GF-D8 (cell line): ENCODE results near the gene WSB1.
"Not testable (repeated sequence)": the region's sequence is repeated elsewhere in the genome, so short reads cannot be mapped to it uniquely, and the experiment has no call there.

Experiments used
- DNase-seq: peaks from one replicate; lab custom pipeline; 2025; lab: John Stamatoyannopoulos, UW

The WSB1 gene

GRCh38 chr17:27315796-27316465 lies 22.0 kb downstream of the WSB1 start:
- no peak for DNase-seq

- DNase-seq, result no peak
These were observed 24.3 kb downstream of the WSB1 start for GRCh38 chr17:27318228-27318627.

GRCh38 chr17:27318633-27319032 lies 24.7 kb downstream of the WSB1 start:
- no peak for DNase-seq

- DNase-seq, result no peak
These were observed 25.8 kb downstream of the WSB1 start for GRCh38 chr17:27319541-27320221.

- no peak for DNase-seq
These were observed 26.3 kb downstream of the WSB1 start for GRCh38 chr17:27320222-27320560.

GRCh38 chr17:27321372-27321771 lies 27.5 kb downstream of the WSB1 start:
- DNase-seq, result no peak

GRCh38 chr17:27322026-27322425 lies 28.1 kb downstream of the WSB1 start:
- no peak for DNase-seq

- no peak for DNase-seq
These were observed 29.0 kb downstream of the WSB1 start for GRCh38 chr17:27322690-27323508.

- DNase-seq, result no peak
These were observed 29.8 kb downstream of the WSB1 start for GRCh38 chr17:27323538-27324215.

- DNase-seq, result no peak
These were observed 30.9 kb downstream of the WSB1 start for GRCh38 chr17:27324771-27325339.

- no peak for DNase-seq
These were observed 32.1 kb downstream of the WSB1 start for GRCh38 chr17:27326051-27326450.

- DNase-seq, result no peak
These were observed 32.7 kb downstream of the WSB1 start for GRCh38 chr17:27326585-27326984.

- no peak for DNase-seq
These were observed 33.5 kb downstream of the WSB1 start for GRCh38 chr17:27327397-27327796.

GRCh38 chr17:27327871-27328270 lies 34.0 kb downstream of the WSB1 start:
- no peak for DNase-seq

- not testable (repeated sequence) for DNase-seq
These were observed 34.8 kb downstream of the WSB1 start for GRCh38 chr17:27328686-27329085.

GRCh38 chr17:27329146-27329805 lies 35.4 kb downstream of the WSB1 start:
- no peak for DNase-seq

- no peak for DNase-seq
These were observed 38.1 kb downstream of the WSB1 start for GRCh38 chr17:27332047-27332393.

GRCh38 chr17:27332485-27333409 lies 38.8 kb downstream of the WSB1 start:
- DNase-seq, result peak; percentile 76

GRCh38 chr17:27333410-27333980 lies 39.6 kb downstream of the WSB1 start:
- no peak for DNase-seq

- no peak for DNase-seq
These were observed 42.3 kb downstream of the WSB1 start for GRCh38 chr17:27336184-27336583.
